ENCODE results near the gene ANKRD30B. TPM values are rescaled to one million over a fixed set of nuclear protein-coding genes. Genes with fewer than 3 reads are reported as not detected.
"Not testable (repeated sequence)": the region's sequence is repeated elsewhere in the genome, so short reads cannot be mapped to it uniquely, and the experiment has no call there.

ANKRD30B gene
- total RNA-seq, 2 experiments from 2014 or later: not detected

DNA sequence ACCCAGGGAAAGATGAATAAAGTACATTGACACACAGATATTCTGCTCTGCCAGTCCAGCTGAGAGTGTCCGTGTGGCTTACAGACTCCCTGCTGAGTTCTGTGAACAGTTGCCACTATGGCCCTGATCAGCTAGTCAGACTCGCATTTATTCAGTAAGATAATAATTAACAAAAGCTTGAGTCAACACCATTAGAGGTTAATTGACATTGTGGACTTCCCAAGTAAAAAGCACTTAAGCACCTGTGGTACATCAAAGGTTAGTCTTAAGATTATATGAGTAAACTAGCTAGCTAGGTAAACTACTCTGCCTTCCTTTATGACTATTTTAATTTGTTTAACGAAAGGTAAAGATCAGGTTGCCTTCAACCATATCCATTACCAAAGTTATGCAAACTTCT lies 33.7 kb downstream of the ANKRD30B start:
- Histone ChIP-seq H3K27me3 (ENCODE audit: control insufficient read depth in 1 of 2, insufficient read depth in 2 of 2, low read length in 2 of 2) (no peaks in the 10 kb centered on the region), H3K4me3 (ENCODE audit: low read length) (no peak overlapping the region), H3K9me3 (ENCODE audit: control insufficient read depth in 1 of 2, insufficient read depth in 1 of 2, low read length in 2 of 2) (no peaks in the 10 kb centered on the region), H3K4me1 (ENCODE audit: insufficient read depth, low read length) (no peaks in the 10 kb centered on the region), H3K36me3 (ENCODE audit: insufficient read depth, low read length) (no peaks in the 10 kb centered on the region), H3K27ac (ENCODE audit: low read depth in 1 of 2, low read length in 2 of 2) (no peak overlapping the region)
- H3K27me3 Mint-ChIP-seq: no peaks in the 10 kb centered on the region
- intact Hi-C loops (cut with DNase I, micrococcal nuclease): no loop called here
- no peaks in the 10 kb centered on the region for H3K36me3 Mint-ChIP-seq (ENCODE audit: low read depth)
- no peaks in the 10 kb centered on the region for H3K4me1 Mint-ChIP-seq (ENCODE audit: low read depth)
- H3K9me3 Mint-ChIP-seq: no peaks in the 10 kb centered on the region
- no peak overlapping the region for H3K27ac Mint-ChIP-seq
- ChIA-PET CTCF (no interaction called here), POLR2A (no interaction called here)
- no peak for ATAC-seq (ENCODE audit: poor library complexity)
- no peak for DNase-seq
- H3K4me3 Mint-ChIP-seq: no peak overlapping the region
- TF ChIP-seq, protein P1, sequence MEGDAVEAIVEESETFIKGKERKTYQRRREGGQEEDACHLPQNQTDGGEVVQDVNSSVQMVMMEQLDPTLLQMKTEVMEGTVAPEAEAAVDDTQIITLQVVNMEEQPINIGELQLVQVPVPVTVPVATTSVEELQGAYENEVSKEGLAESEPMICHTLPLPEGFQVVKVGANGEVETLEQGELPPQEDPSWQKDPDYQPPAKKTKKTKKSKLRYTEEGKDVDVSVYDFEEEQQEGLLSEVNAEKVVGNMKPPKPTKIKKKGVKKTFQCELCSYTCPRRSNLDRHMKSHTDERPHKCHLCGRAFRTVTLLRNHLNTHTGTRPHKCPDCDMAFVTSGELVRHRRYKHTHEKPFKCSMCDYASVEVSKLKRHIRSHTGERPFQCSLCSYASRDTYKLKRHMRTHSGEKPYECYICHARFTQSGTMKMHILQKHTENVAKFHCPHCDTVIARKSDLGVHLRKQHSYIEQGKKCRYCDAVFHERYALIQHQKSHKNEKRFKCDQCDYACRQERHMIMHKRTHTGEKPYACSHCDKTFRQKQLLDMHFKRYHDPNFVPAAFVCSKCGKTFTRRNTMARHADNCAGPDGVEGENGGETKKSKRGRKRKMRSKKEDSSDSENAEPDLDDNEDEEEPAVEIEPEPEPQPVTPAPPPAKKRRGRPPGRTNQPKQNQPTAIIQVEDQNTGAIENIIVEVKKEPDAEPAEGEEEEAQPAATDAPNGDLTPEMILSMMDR (IDR thresholded peaks at IDR 0.05): no peak

GRCh38 chr18:14784133-14784532 lies 36.2 kb downstream of the ANKRD30B start:
- Mint-ChIP-seq H3K4me3 (no peak overlapping the region), H3K9me3 (no peaks in the 10 kb centered on the region), H3K36me3 (ENCODE audit: low read depth) (no peaks in the 10 kb centered on the region), H3K27ac (no peak overlapping the region), H3K4me1 (ENCODE audit: low read depth) (no peaks in the 10 kb centered on the region), H3K27me3 (no peaks in the 10 kb centered on the region)
- no peak overlapping the region for H3K4me3 ChIP-seq (ENCODE audit: low read length)
- TF ChIP-seq, protein P1 (IDR thresholded peaks at IDR 0.05): no peak
- no peaks in the 10 kb centered on the region for H3K4me1 ChIP-seq (ENCODE audit: insufficient read depth, low read length)
- intact Hi-C loops (cut with DNase I, micrococcal nuclease): no loop called here
- ChIA-PET CTCF (no interaction called here), POLR2A (no interaction called here)
- H3K9me3 ChIP-seq (ENCODE audit: control insufficient read depth in 1 of 2, insufficient read depth in 1 of 2, low read length in 2 of 2): no peaks in the 10 kb centered on the region
- DNase-seq: no peak
- H3K27ac ChIP-seq (ENCODE audit: low read depth in 1 of 2, low read length in 2 of 2): no peak overlapping the region
- no peaks in the 10 kb centered on the region for H3K36me3 ChIP-seq (ENCODE audit: insufficient read depth, low read length)
- no peaks in the 10 kb centered on the region for H3K27me3 ChIP-seq (ENCODE audit: control insufficient read depth in 1 of 2, insufficient read depth in 2 of 2, low read length in 2 of 2)
- no peak for ATAC-seq (ENCODE audit: poor library complexity)

- H3K27me3 ChIP-seq (ENCODE audit: control insufficient read depth in 1 of 2, insufficient read depth in 2 of 2, low read length in 2 of 2); H3K27ac Mint-ChIP-seq; H3K4me3 ChIP-seq (ENCODE audit: low read length); ATAC-seq (ENCODE audit: poor library complexity); H3K9me3 Mint-ChIP-seq; H3K36me3 ChIP-seq (ENCODE audit: insufficient read depth, low read length); intact Hi-C loops (cut with DNase I, micrococcal nuclease); H3K9me3 ChIP-seq (ENCODE audit: control insufficient read depth in 1 of 2, insufficient read depth in 1 of 2, low read length in 2 of 2); DNase-seq; H3K27me3 Mint-ChIP-seq; CTCF ChIA-PET; H3K36me3 Mint-ChIP-seq (ENCODE audit: low read depth); H3K4me1 Mint-ChIP-seq (ENCODE audit: low read depth); H3K4me3 Mint-ChIP-seq; H3K27ac ChIP-seq (ENCODE audit: low read depth in 1 of 2, low read length in 2 of 2); POLR2A ChIA-PET; H3K4me1 ChIP-seq (ENCODE audit: insufficient read depth, low read length): not testable (repeated sequence)
Observed at GRCh38 chr18:14796876-14797275, 48.9 kb downstream of the ANKRD30B start.

DNA sequence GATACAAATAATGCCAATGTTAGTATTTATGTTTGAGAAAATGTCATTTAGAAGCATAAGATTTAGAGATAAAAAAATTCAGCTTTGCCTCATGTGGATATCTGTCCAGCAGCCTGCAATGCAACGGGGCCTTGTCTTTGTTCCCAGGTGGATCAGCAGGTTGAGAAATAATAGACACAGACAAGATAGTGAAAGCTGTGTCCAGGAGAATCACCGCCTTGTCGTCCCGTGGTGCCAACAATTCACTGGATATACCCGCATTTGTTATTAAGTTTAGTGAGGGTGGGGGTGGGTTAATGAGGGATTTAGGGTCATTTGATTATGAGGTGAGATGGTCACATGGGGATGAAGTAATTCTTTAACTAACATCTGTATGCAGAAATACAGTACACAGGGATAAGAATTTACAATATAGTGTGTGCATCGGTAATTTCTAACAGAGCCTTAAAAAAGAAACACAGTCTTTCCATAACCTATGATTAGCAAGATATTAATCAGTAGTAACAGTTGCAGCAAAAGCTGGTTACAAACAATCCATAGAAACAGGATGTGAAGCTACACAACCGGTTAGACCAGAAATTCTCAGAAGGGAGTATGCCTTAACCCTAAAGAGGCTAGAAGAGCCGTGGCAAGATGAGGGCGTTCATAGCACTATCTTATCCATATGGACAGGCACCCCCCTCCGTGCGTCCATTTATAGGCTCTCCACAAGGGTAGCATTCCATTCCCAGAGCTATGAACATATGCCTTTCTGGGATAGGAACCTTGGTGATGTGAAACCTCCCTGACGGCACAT lies 50.2 kb downstream of the ANKRD30B start:
- DNase-seq; POLR2A ChIA-PET; H3K36me3 ChIP-seq (ENCODE audit: insufficient read depth, low read length); H3K27me3 Mint-ChIP-seq; H3K9me3 Mint-ChIP-seq; H3K4me1 Mint-ChIP-seq (ENCODE audit: low read depth); H3K27me3 ChIP-seq (ENCODE audit: control insufficient read depth in 1 of 2, insufficient read depth in 2 of 2, low read length in 2 of 2); H3K9me3 ChIP-seq (ENCODE audit: control insufficient read depth in 1 of 2, insufficient read depth in 1 of 2, low read length in 2 of 2); H3K4me1 ChIP-seq (ENCODE audit: insufficient read depth, low read length); CTCF ChIA-PET; H3K36me3 Mint-ChIP-seq (ENCODE audit: low read depth); H3K4me3 ChIP-seq (ENCODE audit: low read length); intact Hi-C loops (cut with DNase I, micrococcal nuclease); ATAC-seq (ENCODE audit: poor library complexity); H3K27ac ChIP-seq (ENCODE audit: low read depth in 1 of 2, low read length in 2 of 2); H3K27ac Mint-ChIP-seq; H3K4me3 Mint-ChIP-seq: not testable (repeated sequence)

DNA sequence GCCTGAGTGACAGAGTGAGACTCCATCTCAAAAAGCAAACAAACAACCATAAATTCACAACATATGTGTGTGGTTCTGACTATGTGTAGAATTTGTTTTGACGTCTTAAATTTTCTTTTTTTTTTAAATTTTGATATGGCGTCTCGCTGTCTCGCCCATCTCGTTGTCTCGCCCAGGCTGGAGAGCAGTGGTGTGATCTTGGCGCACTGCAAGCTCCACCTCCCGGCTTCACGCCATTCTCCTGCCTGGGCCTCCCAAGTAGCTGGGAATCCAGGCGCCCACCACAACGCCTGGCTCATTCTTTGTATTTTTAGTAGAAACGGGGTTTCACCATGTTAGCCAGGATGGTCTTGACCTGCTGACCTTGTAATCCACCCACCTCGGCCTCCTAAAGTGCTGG lies 63.1 kb downstream of the ANKRD30B start:
- intact Hi-C loops (cut with DNase I, micrococcal nuclease); H3K9me3 ChIP-seq (ENCODE audit: control insufficient read depth in 1 of 2, insufficient read depth in 1 of 2, low read length in 2 of 2); H3K4me1 ChIP-seq (ENCODE audit: insufficient read depth, low read length); H3K36me3 Mint-ChIP-seq (ENCODE audit: low read depth); H3K9me3 Mint-ChIP-seq; H3K36me3 ChIP-seq (ENCODE audit: insufficient read depth, low read length); H3K4me3 ChIP-seq (ENCODE audit: low read length); ATAC-seq (ENCODE audit: poor library complexity); CTCF ChIA-PET; DNase-seq; H3K4me3 Mint-ChIP-seq; POLR2A ChIA-PET; H3K27me3 Mint-ChIP-seq; H3K27ac ChIP-seq (ENCODE audit: low read depth in 1 of 2, low read length in 2 of 2); H3K4me1 Mint-ChIP-seq (ENCODE audit: low read depth); H3K27me3 ChIP-seq (ENCODE audit: control insufficient read depth in 1 of 2, insufficient read depth in 2 of 2, low read length in 2 of 2); H3K27ac Mint-ChIP-seq: not testable (repeated sequence)

GRCh38 chr18:14826972-14827632 lies 79.1 kb downstream of the ANKRD30B start:
- H3K9me3 ChIP-seq (ENCODE audit: control insufficient read depth in 1 of 2, insufficient read depth in 1 of 2, low read length in 2 of 2); H3K36me3 ChIP-seq (ENCODE audit: insufficient read depth, low read length); H3K4me1 Mint-ChIP-seq (ENCODE audit: low read depth); CTCF ChIA-PET; H3K4me3 Mint-ChIP-seq; ATAC-seq (ENCODE audit: poor library complexity); H3K9me3 Mint-ChIP-seq; H3K27ac Mint-ChIP-seq; H3K36me3 Mint-ChIP-seq (ENCODE audit: low read depth); intact Hi-C loops (cut with DNase I, micrococcal nuclease); H3K4me3 ChIP-seq (ENCODE audit: low read length); H3K27me3 ChIP-seq (ENCODE audit: control insufficient read depth in 1 of 2, insufficient read depth in 2 of 2, low read length in 2 of 2); H3K27me3 Mint-ChIP-seq; POLR2A ChIA-PET; DNase-seq; H3K4me1 ChIP-seq (ENCODE audit: insufficient read depth, low read length); H3K27ac ChIP-seq (ENCODE audit: low read depth in 1 of 2, low read length in 2 of 2): not testable (repeated sequence)

All from CD4-positive, alpha-beta T cell (primary cell).